PFSK-1 (cell line): ENCODE measurements around the gene C5orf58.

Experiments
- FOXP2 ChIP-seq: optimal IDR thresholded peaks from 2 replicates; pipeline ENCODE3; 2011; ENCODE audit warnings: borderline replicate concordance, control low read depth, inconsistent platforms; ENCODE audit not compliant: insufficient read depth; ENCODE audit errors: extremely low read length, extremely low read depth
- POLR2AphosphoS5 ChIP-seq: IDR thresholded peaks from 2 replicates; pipeline ENCODE4 v1.6.1; 2012; ENCODE audit warnings: low read depth, mild to moderate bottlenecking, control low read depth, low read length, moderate library complexity
- REST ChIP-seq, 2 experiments: IDR thresholded peaks; 2 replicates each; pipeline versions ENCODE4 v1.6.1 to v1.8.0; 2011 to 2012; ENCODE audit warnings: low read depth in 2 of 2, low read length in 2 of 2, control low read depth in 1 of 2, inconsistent platforms in 1 of 2, mild to moderate bottlenecking in 1 of 2, moderate library complexity in 1 of 2; ENCODE audit not compliant: insufficient read depth in 1 of 2
- SIN3A ChIP-seq: IDR thresholded peaks from 2 replicates; pipeline ENCODE4 v1.6.1; 2012; ENCODE audit warnings: mild to moderate bottlenecking, low read length, moderate library complexity, borderline replicate concordance; ENCODE audit not compliant: insufficient read depth
- TAF1 ChIP-seq: IDR thresholded peaks from 2 replicates; pipeline ENCODE4 v1.6.1; 2012; ENCODE audit warnings: low read length, control low read depth, borderline replicate concordance; ENCODE audit not compliant: insufficient read depth

- TF ChIP-seq POLR2AphosphoS5 (no peak), SIN3A (no peak), TAF1 (no peak), REST (IDR thresholded peaks at IDR 0.05; ENCODE audit: insufficient read depth in 1 of 2, low read depth in 2 of 2, low read length in 2 of 2) (no peak), FOXP2 (no peak)
Observed at GRCh38 chr5:170276140-170276539, 43.4 kb downstream of the C5orf58 start.
